Stimulated activated CD4-positive, alpha-beta T cell treated with anti-CD3 and anti-CD28 coated beads, TNF-alpha, amount 100 ng/mL, for 48 hours (primary cell): Measurements from ENCODE around the gene STXBP5L.
"Not testable (repeated sequence)": the region's sequence is repeated elsewhere in the genome, so short reads cannot be mapped to it uniquely, and the experiment has no call there.

Experiments used
- DNase-seq, 3 donors: peaks; one replicate each; pipeline ENCODE4 v3.0.0-alpha.2; 2020; ENCODE audit warnings: low read depth in 3 of 3

The STXBP5L gene

GRCh38 chr3:121018917-121019321 lies 110.9 kb downstream of the STXBP5L start:
- DNase-seq = no peak

- DNase-seq = no peak
These were observed 155.6 kb downstream of the STXBP5L start for GRCh38 chr3:121063628-121064027.

- no peak for DNase-seq
These were observed 156.1 kb downstream of the STXBP5L start for GRCh38 chr3:121064121-121064520.

GRCh38 chr3:121072133-121072532 lies 164.1 kb downstream of the STXBP5L start:
- no peak for DNase-seq

GRCh38 chr3:121073011-121073410 lies 165.0 kb downstream of the STXBP5L start:
- DNase-seq = no peak

- no peak for DNase-seq
These were observed 167.2 kb downstream of the STXBP5L start for GRCh38 chr3:121075191-121075590.

- DNase-seq = not testable (repeated sequence)
These were observed 170.5 kb downstream of the STXBP5L start for GRCh38 chr3:121078378-121079101.

GRCh38 chr3:121096953-121097352 lies 188.9 kb downstream of the STXBP5L start:
- DNase-seq = no peak

GRCh38 chr3:121111086-121111485 lies 203.1 kb downstream of the STXBP5L start:
- DNase-seq = not testable (repeated sequence)

- DNase-seq = no peak
These were observed 204.1 kb downstream of the STXBP5L start for GRCh38 chr3:121111914-121112612.

GRCh38 chr3:121126033-121126706 lies 218.2 kb downstream of the STXBP5L start:
- DNase-seq = no peak

- DNase-seq = no peak
These were observed 218.7 kb downstream of the STXBP5L start for GRCh38 chr3:121126707-121127035.

GRCh38 chr3:121152573-121152972 lies 244.6 kb downstream of the STXBP5L start:
- no peak for DNase-seq

GRCh38 chr3:121153851-121154250 lies 245.8 kb downstream of the STXBP5L start:
- DNase-seq = no peak

- no peak for DNase-seq
These were observed 247.0 kb downstream of the STXBP5L start for GRCh38 chr3:121155028-121155427.

GRCh38 chr3:121165397-121165837 lies 257.4 kb downstream of the STXBP5L start:
- no peak for DNase-seq

GRCh38 chr3:121167374-121168139 lies 259.6 kb downstream of the STXBP5L start:
- no peak for DNase-seq

GRCh38 chr3:121175083-121175482 lies 267.1 kb downstream of the STXBP5L start:
- DNase-seq = no peak

- not testable (repeated sequence) for DNase-seq
These were observed 282.6 kb downstream of the STXBP5L start for GRCh38 chr3:121190626-121191025.

- no peak for DNase-seq
These were observed 294.6 kb downstream of the STXBP5L start for GRCh38 chr3:121202573-121202972.

- no peak for DNase-seq
These were observed 315.1 kb downstream of the STXBP5L start for GRCh38 chr3:121223116-121223515.

GRCh38 chr3:121228971-121229370 lies 321.0 kb downstream of the STXBP5L start:
- DNase-seq = no peak
